ENCODE data around the gene CDH22.

Gene CDH22

GRCh38 chr20:46215913-46216707 is 92.2 kb downstream of the CDH22 start:
- TF ChIP-seq REST (IDR thresholded peaks at IDR 0.05; ENCODE audit: insufficient read depth in 1 of 2, low read depth in 2 of 2, low read length in 2 of 2): no peak
- peak; percentile 56; the same call in 1 of the 2 replicates for TF ChIP-seq SIN3A (IDR thresholded peaks at IDR 0.05; ENCODE audit: borderline replicate concordance, insufficient read depth, low read length)
- no peak for TF ChIP-seq POLR2AphosphoS5 (IDR thresholded peaks at IDR 0.05; ENCODE audit: low read depth, low read length)
- TF ChIP-seq TAF1 (IDR thresholded peaks at IDR 0.05; ENCODE audit: borderline replicate concordance, insufficient read depth, low read length): no peak

- TF ChIP-seq POLR2AphosphoS5 (IDR thresholded peaks at IDR 0.05; ENCODE audit: low read depth, low read length): no peak
These were observed 93.3 kb downstream of the CDH22 start for GRCh38 chr20:46214824-46215488.

GRCh38 chr20:46213946-46214823 is 94.1 kb downstream of the CDH22 start:
- no peak for TF ChIP-seq FOXP2 (optimal IDR thresholded peaks at IDR 0.05; ENCODE audit: borderline replicate concordance, extremely low read depth, extremely low read length, insufficient read depth)
- no peak for TF ChIP-seq SIN3A (IDR thresholded peaks at IDR 0.05; ENCODE audit: borderline replicate concordance, insufficient read depth, low read length)
- no peak for TF ChIP-seq REST (IDR thresholded peaks at IDR 0.05; ENCODE audit: insufficient read depth in 1 of 2, low read depth in 2 of 2, low read length in 2 of 2)
- no peak for TF ChIP-seq TAF1 (IDR thresholded peaks at IDR 0.05; ENCODE audit: borderline replicate concordance, insufficient read depth, low read length)

GRCh38 chr20:46212876-46213275 is 95.4 kb downstream of the CDH22 start:
- TF ChIP-seq FOXP2 (optimal IDR thresholded peaks at IDR 0.05; ENCODE audit: borderline replicate concordance, extremely low read depth, extremely low read length, insufficient read depth): no peak
- no peak for TF ChIP-seq SIN3A (IDR thresholded peaks at IDR 0.05; ENCODE audit: borderline replicate concordance, insufficient read depth, low read length)
- TF ChIP-seq POLR2AphosphoS5 (IDR thresholded peaks at IDR 0.05; ENCODE audit: low read depth, low read length): no peak
- TF ChIP-seq REST (IDR thresholded peaks at IDR 0.05; ENCODE audit: insufficient read depth in 1 of 2, low read depth in 2 of 2, low read length in 2 of 2): no peak
- no peak for TF ChIP-seq TAF1 (IDR thresholded peaks at IDR 0.05; ENCODE audit: borderline replicate concordance, insufficient read depth, low read length)

- TF ChIP-seq POLR2AphosphoS5 (IDR thresholded peaks at IDR 0.05; ENCODE audit: low read depth, low read length) (no peak), REST (IDR thresholded peaks at IDR 0.05; ENCODE audit: insufficient read depth in 1 of 2, low read depth in 2 of 2, low read length in 2 of 2) (peak in 1 of 2 experiments; percentile 50; a peak in 1 of 4 replicates)
These were observed 96.0 kb downstream of the CDH22 start for GRCh38 chr20:46212252-46212651.
